IPS-11a (cell line): ENCODE results near the gene FHOD3.

Source experiments
- H3K4me3 ChIP-seq: one replicate; pipeline ENCODE4 v1.5.1; 2013; ENCODE audit warnings: low read depth, low read length, control low read depth

FHOD3 gene

GRCh38 chr18:36580266-36580665, 282.8 kb downstream of the FHOD3 start:
- no peak overlapping the region for H3K4me3 ChIP-seq

- no peak overlapping the region for H3K4me3 ChIP-seq
Observed at GRCh38 chr18:36580874-36581750, 283.6 kb downstream of the FHOD3 start.

GRCh38 chr18:36582988-36583745, 285.7 kb downstream of the FHOD3 start:
- no peak overlapping the region for H3K4me3 ChIP-seq

- no peak overlapping the region for H3K4me3 ChIP-seq
Observed at GRCh38 chr18:36589857-36590543, 292.5 kb downstream of the FHOD3 start.

GRCh38 chr18:36590621-36591580, 293.4 kb downstream of the FHOD3 start:
- no peak overlapping the region for H3K4me3 ChIP-seq

GRCh38 chr18:36592282-36592681, 294.8 kb downstream of the FHOD3 start:
- H3K4me3 ChIP-seq: no peak overlapping the region

- no peak overlapping the region for H3K4me3 ChIP-seq
Observed at GRCh38 chr18:36593001-36593400, 295.5 kb downstream of the FHOD3 start.

- no peak overlapping the region for H3K4me3 ChIP-seq
Observed at GRCh38 chr18:36593641-36594040, 296.1 kb downstream of the FHOD3 start.

- H3K4me3 ChIP-seq: no peak overlapping the region
Observed at GRCh38 chr18:36594621-36595020, 297.1 kb downstream of the FHOD3 start.

GRCh38 chr18:36595046-36595817, 297.7 kb downstream of the FHOD3 start:
- no peak overlapping the region for H3K4me3 ChIP-seq

- no peak overlapping the region for H3K4me3 ChIP-seq
Observed at GRCh38 chr18:36595818-36596215, 298.3 kb downstream of the FHOD3 start.

GRCh38 chr18:36597636-36598035, 300.1 kb downstream of the FHOD3 start:
- no peak overlapping the region for H3K4me3 ChIP-seq

GRCh38 chr18:36600548-36600947, 303.0 kb downstream of the FHOD3 start:
- no peak overlapping the region for H3K4me3 ChIP-seq

GRCh38 chr18:36601316-36601715, 303.8 kb downstream of the FHOD3 start:
- H3K4me3 ChIP-seq: no peak overlapping the region

GRCh38 chr18:36602071-36602470, 304.6 kb downstream of the FHOD3 start:
- H3K4me3 ChIP-seq: no peak overlapping the region

GRCh38 chr18:36602620-36603019, 305.1 kb downstream of the FHOD3 start:
- no peak overlapping the region for H3K4me3 ChIP-seq

- no peak overlapping the region for H3K4me3 ChIP-seq
Observed at GRCh38 chr18:36608107-36608506, 310.6 kb downstream of the FHOD3 start.

GRCh38 chr18:36610258-36610657, 312.7 kb downstream of the FHOD3 start:
- H3K4me3 ChIP-seq: no peak overlapping the region

- H3K4me3 ChIP-seq: no peak overlapping the region
Observed at GRCh38 chr18:36610661-36611060, 313.1 kb downstream of the FHOD3 start.

GRCh38 chr18:36613069-36613468, 315.6 kb downstream of the FHOD3 start:
- no peak overlapping the region for H3K4me3 ChIP-seq
